Measurements from ENCODE around the gene EWSR1. TPM values are rescaled to one million over a fixed set of nuclear protein-coding genes. Genes with fewer than 3 reads are reported as not detected.

EWSR1 gene
- total and polyA plus RNA-seq, 2 donors (not counting 3 experiments of a cell fraction or from before 2014, with no cell fraction given): 305 to 588 TPM

GRCh38 chr22:29348041-29348440 is 80.0 kb downstream of the EWSR1 start:
- Histone ChIP-seq H3K4me2 (ENCODE audit: insufficient read depth, low read length) (no peak overlapping the region), H3K9me3 (replicated peaks; ENCODE audit: control insufficient read depth, insufficient read depth, low read length) (no peaks in the 10 kb centered on the region), H3K9me1 (replicated peaks; ENCODE audit: control insufficient read depth, extremely low read depth, insufficient read depth, low read length) (no peaks in the 10 kb centered on the region), H3K4me1 (ENCODE audit: control insufficient read depth, extremely low read depth, insufficient read depth, low read length) (no peaks in the 10 kb centered on the region), H3K9ac (replicated peaks; ENCODE audit: extremely low read depth, insufficient read depth, low read length) (no peak overlapping the region), H3K4me3 (replicated peaks in 1 of 3; ENCODE audit: insufficient read depth in 1 of 3, low read depth in 1 of 3, low read length in 3 of 3) (no peak overlapping the region), H4K20me1 (replicated peaks; ENCODE audit: control insufficient read depth, extremely low read depth, insufficient read depth, low read length) (no peaks in the 10 kb centered on the region), H2AFZ (ENCODE audit: low read depth, low read length) (no peak overlapping the region), H3K27me3 (ENCODE audit: control insufficient read depth in 2 of 2, insufficient read depth in 2 of 2, low read length in 2 of 2) (no peaks in the 10 kb centered on the region), H3K79me2 (ENCODE audit: control insufficient read depth, insufficient read depth, low read length) (no peaks in the 10 kb centered on the region), H3K36me3 (ENCODE audit: control insufficient read depth in 2 of 2, extremely low read depth in 1 of 2, insufficient read depth in 2 of 2, low read length in 2 of 2) (peaks cover 16 to 68% of the 10 kb centered on the region in 2 experiments), H3K27ac (ENCODE audit: insufficient read depth, low read depth, low read length) (no peak overlapping the region)
- ChIA-PET POLR2A (no interaction called here), CTCF (interaction anchor here (0.9 to 2.9 kb wide), 4 partner anchors 11 to 31 kb away, joined by 3 to 9 read pairs (median 5); no protein-coding TSS in a partner anchor)
- intact Hi-C loops (cut with micrococcal nuclease): no loop called here
- DNase-seq (ENCODE audit: low read depth, low spot score): no peak
- no TSS peak for BruUV-seq (replicated peaks)
- dilution Hi-C loops (cut with MboI; ENCODE audit: extremely low pct_ligation_motif_present, low sequenced_read_pairs): no loop called here
- TF ChIP-seq MAX (IDR thresholded peaks at IDR 0.05; ENCODE audit: insufficient read depth, insufficient read length) (no peak), JUN (IDR thresholded peaks at IDR 0.05; ENCODE audit: borderline replicate concordance, insufficient read depth, insufficient read length, low read depth) (no peak)
- TF ChIP-seq, protein P1, sequence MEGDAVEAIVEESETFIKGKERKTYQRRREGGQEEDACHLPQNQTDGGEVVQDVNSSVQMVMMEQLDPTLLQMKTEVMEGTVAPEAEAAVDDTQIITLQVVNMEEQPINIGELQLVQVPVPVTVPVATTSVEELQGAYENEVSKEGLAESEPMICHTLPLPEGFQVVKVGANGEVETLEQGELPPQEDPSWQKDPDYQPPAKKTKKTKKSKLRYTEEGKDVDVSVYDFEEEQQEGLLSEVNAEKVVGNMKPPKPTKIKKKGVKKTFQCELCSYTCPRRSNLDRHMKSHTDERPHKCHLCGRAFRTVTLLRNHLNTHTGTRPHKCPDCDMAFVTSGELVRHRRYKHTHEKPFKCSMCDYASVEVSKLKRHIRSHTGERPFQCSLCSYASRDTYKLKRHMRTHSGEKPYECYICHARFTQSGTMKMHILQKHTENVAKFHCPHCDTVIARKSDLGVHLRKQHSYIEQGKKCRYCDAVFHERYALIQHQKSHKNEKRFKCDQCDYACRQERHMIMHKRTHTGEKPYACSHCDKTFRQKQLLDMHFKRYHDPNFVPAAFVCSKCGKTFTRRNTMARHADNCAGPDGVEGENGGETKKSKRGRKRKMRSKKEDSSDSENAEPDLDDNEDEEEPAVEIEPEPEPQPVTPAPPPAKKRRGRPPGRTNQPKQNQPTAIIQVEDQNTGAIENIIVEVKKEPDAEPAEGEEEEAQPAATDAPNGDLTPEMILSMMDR (IDR thresholded peaks at IDR 0.05; ENCODE audit: extremely low read depth in 1 of 2, insufficient read depth in 1 of 2, low read depth in 1 of 2, low read length in 2 of 2): no peak
- no peak for FAIRE-seq

DNA sequence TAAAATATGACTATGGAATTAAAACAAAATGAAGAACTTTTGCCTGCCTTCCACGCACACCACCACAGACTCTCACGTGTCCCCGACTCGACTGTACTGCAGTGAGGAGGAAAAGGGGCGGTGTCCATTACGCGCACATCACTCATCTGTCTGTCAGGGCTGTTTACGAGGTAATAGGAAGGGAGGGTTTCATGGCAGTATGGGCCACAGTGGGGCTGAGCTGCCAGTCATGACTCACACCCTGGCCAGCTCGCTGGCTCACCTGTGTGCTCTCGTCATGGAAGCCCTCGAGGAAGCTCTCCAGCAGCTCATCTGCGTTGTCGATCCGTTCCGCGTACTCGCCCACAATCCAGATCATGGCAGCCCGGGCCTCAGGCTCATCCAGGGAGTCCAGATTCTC is 80.9 kb downstream of the EWSR1 start:
- Histone ChIP-seq H3K9me1 (replicated peaks; ENCODE audit: control insufficient read depth, extremely low read depth, insufficient read depth, low read length) (no peaks in the 10 kb centered on the region), H3K4me2 (ENCODE audit: insufficient read depth, low read length) (no peak overlapping the region), H3K27me3 (ENCODE audit: control insufficient read depth in 2 of 2, insufficient read depth in 2 of 2, low read length in 2 of 2) (no peaks in the 10 kb centered on the region), H3K9ac (replicated peaks; ENCODE audit: extremely low read depth, insufficient read depth, low read length) (no peak overlapping the region), H3K79me2 (ENCODE audit: control insufficient read depth, insufficient read depth, low read length) (no peaks in the 10 kb centered on the region), H3K4me1 (ENCODE audit: control insufficient read depth, extremely low read depth, insufficient read depth, low read length) (no peaks in the 10 kb centered on the region), H3K9me3 (replicated peaks; ENCODE audit: control insufficient read depth, insufficient read depth, low read length) (no peaks in the 10 kb centered on the region), H2AFZ (ENCODE audit: low read depth, low read length) (no peak overlapping the region), H3K4me3 (replicated peaks in 1 of 3; ENCODE audit: insufficient read depth in 1 of 3, low read depth in 1 of 3, low read length in 3 of 3) (no peak overlapping the region), H4K20me1 (replicated peaks; ENCODE audit: control insufficient read depth, extremely low read depth, insufficient read depth, low read length) (no peaks in the 10 kb centered on the region), H3K27ac (ENCODE audit: insufficient read depth, low read depth, low read length) (no peak overlapping the region), H3K36me3 (ENCODE audit: control insufficient read depth in 2 of 2, extremely low read depth in 1 of 2, insufficient read depth in 2 of 2, low read length in 2 of 2) (peaks cover 19 to 72% of the 10 kb centered on the region in 2 experiments)
- no TSS peak for BruUV-seq (replicated peaks)
- ChIA-PET CTCF (interaction anchor here (2.9 kb wide), 1 partner anchor 10 kb away, joined by 9 read pairs; no protein-coding TSS in a partner anchor), POLR2A (no interaction called here)
- intact Hi-C loops (cut with micrococcal nuclease) (no loop called here), dilution Hi-C loops (cut with MboI; ENCODE audit: extremely low pct_ligation_motif_present, low sequenced_read_pairs) (no loop called here)
- DNase-seq (ENCODE audit: low read depth, low spot score) (no peak), FAIRE-seq (no peak)
- no peak for TF ChIP-seq EZH2 (IDR thresholded peaks at IDR 0.05; ENCODE audit: borderline replicate concordance, low read depth, low read length, severe bottlenecking)
- TF ChIP-seq, protein P1 (IDR thresholded peaks at IDR 0.05; ENCODE audit: extremely low read depth in 1 of 2, insufficient read depth in 1 of 2, low read depth in 1 of 2, low read length in 2 of 2): no peak
- no peak for TF ChIP-seq MYC (IDR thresholded peaks at IDR 0.05; ENCODE audit: low read depth, low read length)
- no peak for TF ChIP-seq POLR2A (IDR thresholded peaks at IDR 0.05; ENCODE audit: low read depth, low read length)
- no peak for TF ChIP-seq MAX (IDR thresholded peaks at IDR 0.05; ENCODE audit: insufficient read depth, insufficient read length)
- no peak for TF ChIP-seq JUN (IDR thresholded peaks at IDR 0.05; ENCODE audit: borderline replicate concordance, insufficient read depth, insufficient read length, low read depth)
- no peak for TF ChIP-seq POLR2AphosphoS5 (IDR thresholded peaks at IDR 0.05; ENCODE audit: insufficient read depth, low read depth, low read length)
- TF ChIP-seq FOS (IDR thresholded peaks at IDR 0.05; ENCODE audit: borderline replicate concordance, insufficient read depth, low read length): no peak
- no peak for TF ChIP-seq GATA2 (IDR thresholded peaks at IDR 0.05; ENCODE audit: insufficient read depth, insufficient read length, low read depth, low read length)

Measured in endothelial cell of umbilical vein (primary cell).